ENCODE measurements around the gene CCDC68.
"Not testable (repeated sequence)": the region's sequence is repeated elsewhere in the genome, so short reads cannot be mapped to it uniquely, and the experiment has no call there.

CCDC68 gene, protein sequence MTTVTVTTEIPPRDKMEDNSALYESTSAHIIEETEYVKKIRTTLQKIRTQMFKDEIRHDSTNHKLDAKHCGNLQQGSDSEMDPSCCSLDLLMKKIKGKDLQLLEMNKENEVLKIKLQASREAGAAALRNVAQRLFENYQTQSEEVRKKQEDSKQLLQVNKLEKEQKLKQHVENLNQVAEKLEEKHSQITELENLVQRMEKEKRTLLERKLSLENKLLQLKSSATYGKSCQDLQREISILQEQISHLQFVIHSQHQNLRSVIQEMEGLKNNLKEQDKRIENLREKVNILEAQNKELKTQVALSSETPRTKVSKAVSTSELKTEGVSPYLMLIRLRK

DNA sequence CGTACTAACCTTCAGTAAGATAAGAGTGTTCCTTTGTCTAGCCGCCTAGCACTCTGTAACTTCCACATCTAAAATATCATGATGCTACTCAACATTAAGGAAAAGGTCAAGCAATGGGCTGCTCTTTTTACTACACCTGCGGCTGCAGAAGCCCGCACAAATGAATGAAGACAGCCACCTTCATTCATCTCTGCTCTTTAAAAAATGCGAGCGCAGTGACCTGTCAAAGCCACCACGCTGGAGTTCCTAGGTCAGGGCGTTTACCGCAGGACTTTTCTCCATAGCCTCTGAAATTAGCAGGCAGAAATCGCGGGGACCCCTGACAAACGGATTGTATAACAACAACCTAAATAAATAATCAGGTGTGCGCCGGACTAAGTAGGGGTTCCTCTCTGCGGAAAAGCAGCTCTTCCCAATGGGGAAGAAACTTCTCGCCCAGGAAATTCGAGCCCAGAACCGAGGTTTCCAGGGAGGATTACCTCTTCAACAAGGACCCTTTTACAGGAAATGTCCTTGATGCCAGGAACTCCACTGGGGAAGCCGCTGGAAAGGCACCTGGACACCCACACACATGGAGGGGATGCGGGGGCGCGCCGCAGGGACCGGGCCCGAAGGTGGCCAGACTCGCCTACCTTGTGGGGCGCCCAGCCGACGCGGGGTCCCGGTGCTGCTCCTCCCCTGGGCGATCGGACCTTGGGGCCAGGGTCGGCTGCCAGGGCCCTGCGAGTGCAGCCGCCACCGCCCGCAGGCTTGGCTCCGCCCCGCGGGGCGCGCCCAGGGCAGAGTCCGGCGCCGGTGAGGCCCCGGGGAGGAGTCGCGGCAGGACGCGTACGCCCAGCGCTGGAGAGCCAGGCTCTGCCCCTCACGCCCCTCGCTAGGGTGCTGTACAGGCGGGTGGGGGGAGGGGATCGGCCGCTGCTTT lies at the start of gene CCDC68:
TSS of gene CCDC68 (minus strand) at position 758 of the 922 bp plus-strand sequence. CDS start 16,670 bp downstream, outside the sequence.
- DNase-seq = no peak

DNA sequence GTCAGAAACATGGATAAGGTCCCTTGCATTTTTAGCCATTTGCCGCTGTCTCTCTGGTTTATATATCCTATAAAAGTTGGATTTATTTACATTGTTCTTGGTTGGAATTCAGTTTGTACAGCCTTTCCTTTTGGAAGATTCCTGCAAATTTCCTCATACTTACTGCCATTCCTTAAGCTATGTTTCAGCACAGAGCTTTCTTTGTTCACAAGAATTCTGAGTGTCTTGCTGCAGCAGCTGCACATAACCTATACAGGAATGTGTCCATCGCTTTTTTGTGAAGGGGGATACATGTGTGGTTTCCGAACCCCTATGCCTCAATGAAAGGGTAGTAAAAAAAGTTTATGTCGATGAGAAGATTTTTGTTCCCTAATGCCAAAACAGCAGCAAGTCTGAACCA lies 48.3 kb upstream of the CCDC68 start:
- DNase-seq = no peak

- DNase-seq = no peak
Measured at GRCh38 chr18:55003695-55004094, 44.4 kb upstream of the CCDC68 start.

GRCh38 chr18:55002261-55002660 lies 43.0 kb upstream of the CCDC68 start:
- DNase-seq = no peak

DNA sequence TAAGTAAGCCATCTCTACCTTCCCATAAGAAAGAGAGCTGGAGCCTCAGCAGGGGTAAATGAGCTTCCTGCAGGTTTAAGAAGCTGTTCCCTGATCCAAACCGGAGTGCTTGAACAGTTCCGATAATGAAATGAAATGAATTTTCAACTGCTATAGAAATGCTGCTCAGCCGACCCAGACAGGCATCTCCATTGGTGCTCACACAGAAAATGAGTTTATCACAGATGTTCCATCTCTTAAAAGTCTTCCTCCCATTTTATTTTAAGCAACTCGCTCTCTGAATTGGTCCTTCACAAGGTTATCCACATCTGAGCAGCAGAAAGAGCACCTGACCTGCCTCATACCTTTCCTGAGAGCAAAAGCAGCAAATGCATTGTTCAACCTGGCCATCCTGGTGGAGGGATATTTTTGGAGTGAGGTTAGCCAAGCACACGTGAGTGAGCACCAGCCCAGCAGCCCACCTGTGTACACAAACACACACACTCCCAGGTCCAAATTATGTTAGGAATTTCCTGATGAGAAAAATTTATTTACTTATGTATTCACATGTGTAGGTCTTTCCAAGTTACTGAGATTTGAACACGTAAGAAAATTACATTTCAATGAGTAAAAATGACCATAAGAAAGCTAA lies 42.2 kb upstream of the CCDC68 start:
- no peak for DNase-seq

GRCh38 chr18:55000529-55000928 lies 41.3 kb upstream of the CCDC68 start:
- no peak for DNase-seq

DNA sequence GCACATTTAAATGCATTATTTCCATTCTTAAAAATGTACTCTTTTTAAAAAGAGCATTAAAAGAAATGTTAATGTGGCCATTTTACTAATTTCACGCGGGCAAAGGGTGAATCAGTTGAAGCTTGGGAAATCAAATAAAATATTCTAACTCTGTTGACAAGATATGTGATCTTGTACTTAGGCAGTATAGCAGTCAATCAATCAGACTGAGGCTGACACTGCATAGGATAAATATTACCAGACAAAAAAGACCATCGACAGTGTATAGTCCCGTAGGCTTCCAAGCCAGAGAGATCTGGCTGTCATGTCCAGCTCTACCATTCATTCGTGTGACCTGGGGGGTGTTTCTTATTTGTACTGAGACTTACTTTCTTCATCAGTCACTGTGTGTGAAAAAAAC lies 39.8 kb upstream of the CCDC68 start:
- DNase-seq = no peak

DNA sequence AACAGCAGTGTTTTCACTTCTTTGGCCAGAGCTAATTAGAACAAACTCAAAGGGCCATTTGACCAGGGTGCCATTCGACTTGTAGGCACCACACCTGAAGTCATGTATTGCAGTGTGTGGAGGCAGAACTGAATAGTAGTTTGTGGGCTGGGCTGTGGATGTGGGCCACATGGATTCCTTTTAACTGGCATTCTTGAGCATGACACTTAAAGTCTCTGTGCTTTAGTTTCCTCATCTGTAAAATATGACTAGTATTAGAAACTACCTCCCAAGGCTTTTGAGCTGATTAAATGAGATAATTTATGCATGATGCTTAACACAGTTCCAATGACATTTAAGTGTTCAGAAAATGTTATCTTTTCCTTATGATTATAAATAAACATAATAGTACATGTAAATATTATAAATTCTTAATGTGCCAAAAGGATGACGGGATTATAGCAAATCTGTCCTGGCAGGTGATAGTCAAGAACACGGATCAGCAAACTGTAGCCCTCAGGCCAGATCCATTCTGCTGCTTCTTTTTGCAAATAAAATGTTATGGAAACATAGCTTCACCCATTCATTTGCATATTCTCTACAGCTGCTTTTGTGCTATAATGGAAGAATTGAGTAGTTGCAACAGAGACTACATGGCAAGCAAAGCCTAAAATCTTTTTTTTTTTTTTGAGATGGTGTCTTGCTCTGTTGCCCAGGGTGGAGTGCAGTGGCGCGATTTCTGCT lies 36.3 kb upstream of the CCDC68 start:
- no peak for DNase-seq

DNA sequence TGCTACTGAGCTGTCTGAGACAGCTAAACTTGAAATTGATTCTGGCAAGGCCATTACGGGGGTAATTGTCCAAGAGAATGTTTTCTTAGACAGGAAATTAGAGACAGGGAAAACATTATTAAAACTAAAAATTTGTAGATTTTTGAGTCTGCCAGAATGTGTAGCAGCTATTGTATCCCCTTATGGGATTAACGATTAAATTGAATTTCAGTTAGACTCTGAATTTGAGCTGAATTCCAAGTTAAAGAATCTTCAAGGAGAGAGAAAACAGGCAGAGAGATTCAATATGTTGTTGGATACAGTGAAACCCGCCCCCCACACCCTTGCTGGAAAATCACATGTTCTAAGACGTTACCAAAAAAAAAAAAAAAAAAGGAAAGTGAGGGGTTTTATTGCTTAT lies 32.7 kb upstream of the CCDC68 start:
- DNase-seq = no peak

DNA sequence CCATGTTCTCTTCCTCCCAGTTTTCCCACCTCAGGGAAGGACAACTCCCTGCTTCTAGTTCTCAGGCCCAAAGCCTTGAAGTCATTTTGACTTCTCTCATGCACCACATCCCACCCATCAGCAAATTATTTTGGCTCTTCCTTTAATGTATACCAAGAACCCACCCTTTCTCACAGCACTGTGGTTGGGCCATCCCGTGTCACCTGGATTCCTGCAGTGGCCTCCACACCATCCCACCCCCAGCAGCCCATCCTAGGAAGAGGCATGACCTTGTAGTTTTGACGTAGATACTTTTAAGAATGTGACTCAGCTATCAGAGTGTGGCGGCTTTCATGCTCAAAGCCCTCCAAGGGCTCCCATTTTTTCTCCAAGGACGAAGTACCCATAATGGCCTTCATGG lies 25.6 kb upstream of the CCDC68 start:
- no peak for DNase-seq

DNA sequence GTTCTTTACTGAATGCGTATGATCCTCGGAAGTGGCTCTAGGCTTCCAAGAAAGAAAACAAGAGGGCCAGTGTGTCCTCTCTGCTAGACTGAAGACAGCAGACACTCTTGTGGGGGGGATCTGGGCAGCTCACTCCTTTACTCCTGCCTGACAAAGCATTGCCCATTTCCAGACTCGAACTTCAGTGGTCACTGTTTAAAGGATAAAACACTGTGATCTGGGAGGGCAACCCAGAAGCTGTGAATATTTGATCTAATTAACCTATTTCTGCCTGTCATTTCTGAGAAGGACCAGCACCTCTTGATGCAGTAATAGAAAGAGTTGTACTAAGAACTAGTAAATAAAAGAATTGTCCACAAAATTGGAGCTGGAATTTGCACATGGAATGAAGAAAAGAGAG lies 24.5 kb upstream of the CCDC68 start:
- DNase-seq = no peak

DNA sequence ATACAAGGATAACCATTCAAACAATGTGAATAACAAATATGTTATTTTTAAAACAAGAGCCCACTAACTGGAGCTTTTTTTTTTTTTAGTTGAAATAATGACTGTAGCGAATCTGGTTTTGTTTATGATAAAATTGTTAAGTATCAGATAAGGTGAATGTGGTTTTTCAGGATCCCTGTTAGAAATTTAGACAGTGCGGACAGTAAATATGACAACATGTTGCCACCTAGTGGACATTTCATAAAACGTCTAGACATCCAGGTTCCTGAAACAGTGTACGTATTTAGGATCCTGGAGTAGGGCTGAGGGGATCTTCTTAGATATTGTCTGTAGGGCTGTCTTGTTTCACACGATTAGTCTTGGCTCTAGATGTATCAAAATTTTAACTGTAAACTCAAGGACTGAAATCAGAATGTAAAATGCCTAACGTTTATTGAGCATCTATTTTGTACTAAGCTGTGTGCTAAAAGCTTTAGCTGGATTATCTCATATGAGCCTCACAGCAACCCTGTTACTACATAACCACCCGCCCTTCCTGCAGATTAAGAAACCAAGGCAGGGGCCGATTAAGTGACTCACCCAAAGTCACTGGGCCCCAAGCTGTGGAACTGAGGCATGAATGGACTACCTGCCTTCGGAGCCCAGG lies 23.9 kb upstream of the CCDC68 start:
- DNase-seq = no peak

DNA sequence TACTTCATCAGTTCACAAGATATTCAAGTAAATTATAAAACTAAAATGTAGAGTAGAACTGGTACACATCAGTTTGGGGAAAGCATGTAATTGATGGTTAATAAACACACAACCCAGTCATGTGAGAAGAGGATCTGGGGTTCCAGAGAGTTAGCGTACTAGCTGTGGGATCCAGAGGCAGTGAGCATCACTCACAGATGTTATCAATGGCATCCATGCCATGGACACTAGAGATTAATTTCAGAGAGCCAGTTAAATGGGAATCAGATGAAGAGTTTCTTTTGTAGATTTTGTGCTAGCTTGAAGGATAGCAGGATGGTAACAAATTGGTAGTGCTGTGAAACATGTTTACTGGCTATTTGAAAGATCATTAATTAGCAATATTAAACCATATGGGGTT lies 21.8 kb upstream of the CCDC68 start:
- DNase-seq = no peak

GRCh38 chr18:54975598-54975997 lies 16.3 kb upstream of the CCDC68 start:
- no peak for DNase-seq

GRCh38 chr18:54973046-54973445 lies 13.8 kb upstream of the CCDC68 start:
- no peak for DNase-seq

- DNase-seq = no peak
Measured at GRCh38 chr18:54968807-54969206, 9.5 kb upstream of the CCDC68 start.

- not testable (repeated sequence) for DNase-seq
Measured at GRCh38 chr18:54968237-54968636, 9.0 kb upstream of the CCDC68 start.

GRCh38 chr18:54967786-54968185 lies 8.5 kb upstream of the CCDC68 start:
- no peak for DNase-seq

DNA sequence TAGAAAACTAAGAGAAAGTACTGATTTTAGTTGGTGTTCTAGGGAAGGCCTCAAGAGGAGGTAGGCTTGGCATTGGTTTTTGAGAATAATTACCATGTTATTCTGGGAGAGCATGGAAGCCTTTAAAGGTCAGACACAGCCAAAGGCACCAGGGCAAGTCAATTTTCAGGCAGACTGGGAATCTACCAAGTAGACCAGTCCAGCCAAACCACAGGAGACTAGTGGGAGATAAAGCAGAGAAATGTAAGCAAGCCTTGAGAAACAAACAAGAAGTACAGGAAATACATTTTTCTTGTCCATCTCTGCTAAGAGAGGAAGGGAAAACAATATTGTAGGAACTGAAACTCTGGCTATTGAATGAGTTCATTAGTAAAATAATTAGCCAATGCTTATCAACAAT lies 5.5 kb upstream of the CCDC68 start:
- no peak for DNase-seq

- DNase-seq = no peak
Measured at GRCh38 chr18:54962919-54963645, 3.8 kb upstream of the CCDC68 start.

GRCh38 chr18:54961868-54962267 lies 2.6 kb upstream of the CCDC68 start:
- no peak for DNase-seq

DNA sequence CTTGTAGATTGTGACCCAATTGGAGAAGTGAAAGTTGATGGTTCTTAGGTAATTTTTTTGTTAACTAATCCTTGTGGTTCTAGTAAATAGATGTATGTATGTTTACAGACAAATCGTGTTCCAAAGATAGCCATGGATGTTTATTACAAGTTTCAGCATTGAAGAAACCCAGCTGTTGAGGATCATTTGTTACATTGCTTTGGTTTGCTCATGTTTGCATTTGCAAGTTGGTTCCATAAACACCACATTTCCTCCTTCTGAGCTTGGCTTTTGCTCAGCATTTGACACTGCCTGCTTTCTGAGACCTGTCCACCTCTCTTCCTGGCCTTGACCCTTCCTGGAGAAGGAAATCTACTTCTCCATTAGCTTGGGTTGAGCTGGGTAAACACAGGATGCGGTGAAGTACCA lies 1.8 kb upstream of the CCDC68 start:
- no peak for DNase-seq

Measured in activated CD4-positive, alpha-beta T cell treated with anti-CD3 and anti-CD28 coated beads, Interleukin-2, amount 50 U/mL, for 1 hour (primary cell).